LNCaP clone FGC (cell line): Measurements from ENCODE around the gene C16orf74.

ENCODE experiments used
- DNase-seq: peaks from one replicate; pipeline ENCODE4 v3.0.0-alpha.2; 2011; ENCODE audit warnings: low read depth
- H3K4me3 ChIP-seq: 2 replicates; pipeline ENCODE4 v1.5.1; 2011; ENCODE audit warnings: mild to moderate bottlenecking, low read depth, low read length, control low read depth
- TF ChIP-seq, protein P1 (sequence below): IDR thresholded peaks from 2 replicates; pipeline ENCODE4 v1.5.1; 2012; ENCODE audit warnings: mild to moderate bottlenecking; ENCODE audit not compliant: control insufficient read depth, insufficient read depth; ENCODE audit errors: extremely low read depth

The C16orf74 gene

DNA sequence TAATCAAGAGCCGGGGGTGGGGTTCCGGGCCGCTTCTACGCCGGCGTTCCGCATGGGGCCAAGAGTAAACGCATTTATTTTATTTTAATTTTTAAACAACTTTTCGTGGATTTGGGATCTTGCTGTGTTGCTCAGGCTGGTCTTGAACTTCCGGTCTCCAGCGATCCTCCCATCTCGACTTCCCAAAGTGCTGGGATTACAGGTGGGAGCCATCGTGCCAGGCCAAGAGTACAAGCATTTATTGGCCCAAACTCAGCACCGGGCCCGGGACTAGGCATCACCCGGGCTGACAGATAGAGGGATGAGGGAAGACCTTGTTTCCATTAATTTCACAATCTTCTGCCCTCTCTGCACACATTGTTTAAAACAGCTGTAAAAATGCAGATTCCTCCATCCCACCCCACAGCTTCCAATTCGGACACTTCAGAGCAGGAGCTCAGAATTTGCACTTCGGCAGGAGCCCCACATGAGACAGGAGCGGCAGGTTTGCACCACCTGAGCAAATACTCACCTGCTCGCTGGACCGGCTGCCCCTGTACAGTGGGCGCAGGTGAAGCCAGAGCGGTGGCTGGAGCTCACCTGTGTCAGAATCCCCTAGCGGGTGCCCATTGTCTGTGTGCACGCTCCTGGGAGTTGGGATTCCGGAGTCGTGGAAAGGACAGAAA lies 61.5 kb downstream of the C16orf74 start:
- TF ChIP-seq, protein P1, sequence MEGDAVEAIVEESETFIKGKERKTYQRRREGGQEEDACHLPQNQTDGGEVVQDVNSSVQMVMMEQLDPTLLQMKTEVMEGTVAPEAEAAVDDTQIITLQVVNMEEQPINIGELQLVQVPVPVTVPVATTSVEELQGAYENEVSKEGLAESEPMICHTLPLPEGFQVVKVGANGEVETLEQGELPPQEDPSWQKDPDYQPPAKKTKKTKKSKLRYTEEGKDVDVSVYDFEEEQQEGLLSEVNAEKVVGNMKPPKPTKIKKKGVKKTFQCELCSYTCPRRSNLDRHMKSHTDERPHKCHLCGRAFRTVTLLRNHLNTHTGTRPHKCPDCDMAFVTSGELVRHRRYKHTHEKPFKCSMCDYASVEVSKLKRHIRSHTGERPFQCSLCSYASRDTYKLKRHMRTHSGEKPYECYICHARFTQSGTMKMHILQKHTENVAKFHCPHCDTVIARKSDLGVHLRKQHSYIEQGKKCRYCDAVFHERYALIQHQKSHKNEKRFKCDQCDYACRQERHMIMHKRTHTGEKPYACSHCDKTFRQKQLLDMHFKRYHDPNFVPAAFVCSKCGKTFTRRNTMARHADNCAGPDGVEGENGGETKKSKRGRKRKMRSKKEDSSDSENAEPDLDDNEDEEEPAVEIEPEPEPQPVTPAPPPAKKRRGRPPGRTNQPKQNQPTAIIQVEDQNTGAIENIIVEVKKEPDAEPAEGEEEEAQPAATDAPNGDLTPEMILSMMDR: no peak
- no peak for DNase-seq
- H3K4me3 ChIP-seq: peak overlapping the region; percentile 41

DNA sequence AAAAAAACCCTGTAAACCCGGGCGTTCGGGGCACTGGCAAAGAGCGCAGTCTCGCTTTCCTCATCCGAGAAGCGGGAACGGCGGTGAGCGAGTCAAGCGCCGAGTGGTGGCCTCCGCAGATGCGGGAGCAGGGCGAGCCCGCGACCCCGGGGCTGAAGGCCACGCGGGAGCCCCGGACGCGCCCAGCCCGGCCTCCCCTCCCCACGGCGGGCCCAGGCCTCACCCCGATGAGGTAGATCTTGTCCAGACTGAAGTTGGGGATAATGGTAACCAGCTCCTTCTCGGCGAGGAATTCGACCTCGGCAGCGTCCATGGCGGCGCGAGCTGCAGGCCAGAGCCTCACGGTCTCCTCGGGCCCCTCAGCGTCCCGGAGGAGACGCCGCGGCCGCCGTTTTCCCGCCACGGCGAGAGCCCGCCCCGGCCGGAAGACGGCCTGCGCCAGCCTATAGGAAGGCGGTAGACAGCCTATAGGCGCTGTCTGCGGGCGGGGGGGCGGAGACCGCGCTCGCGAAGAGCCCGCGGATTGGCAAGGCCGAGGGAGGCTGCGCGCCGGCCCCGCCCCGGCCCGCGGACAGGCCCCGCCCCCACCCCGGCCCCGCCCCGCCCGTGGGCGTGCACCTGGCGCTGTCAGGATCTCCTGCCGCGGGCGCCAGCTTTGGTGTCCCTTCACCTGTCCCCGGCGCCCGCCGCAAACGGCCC lies 62.2 kb downstream of the C16orf74 start, which contains the start of gene GINS2:
Gene GINS2 (minus strand): TSS at position 369 of the 699 bp plus-strand sequence. CDS start 56 bp downstream, at position 313.
- TF ChIP-seq, protein P1: no peak
- peak within 1 kb of the TSS; percentile 72 for H3K4me3 ChIP-seq
- peak; percentile 54 for DNase-seq

DNA sequence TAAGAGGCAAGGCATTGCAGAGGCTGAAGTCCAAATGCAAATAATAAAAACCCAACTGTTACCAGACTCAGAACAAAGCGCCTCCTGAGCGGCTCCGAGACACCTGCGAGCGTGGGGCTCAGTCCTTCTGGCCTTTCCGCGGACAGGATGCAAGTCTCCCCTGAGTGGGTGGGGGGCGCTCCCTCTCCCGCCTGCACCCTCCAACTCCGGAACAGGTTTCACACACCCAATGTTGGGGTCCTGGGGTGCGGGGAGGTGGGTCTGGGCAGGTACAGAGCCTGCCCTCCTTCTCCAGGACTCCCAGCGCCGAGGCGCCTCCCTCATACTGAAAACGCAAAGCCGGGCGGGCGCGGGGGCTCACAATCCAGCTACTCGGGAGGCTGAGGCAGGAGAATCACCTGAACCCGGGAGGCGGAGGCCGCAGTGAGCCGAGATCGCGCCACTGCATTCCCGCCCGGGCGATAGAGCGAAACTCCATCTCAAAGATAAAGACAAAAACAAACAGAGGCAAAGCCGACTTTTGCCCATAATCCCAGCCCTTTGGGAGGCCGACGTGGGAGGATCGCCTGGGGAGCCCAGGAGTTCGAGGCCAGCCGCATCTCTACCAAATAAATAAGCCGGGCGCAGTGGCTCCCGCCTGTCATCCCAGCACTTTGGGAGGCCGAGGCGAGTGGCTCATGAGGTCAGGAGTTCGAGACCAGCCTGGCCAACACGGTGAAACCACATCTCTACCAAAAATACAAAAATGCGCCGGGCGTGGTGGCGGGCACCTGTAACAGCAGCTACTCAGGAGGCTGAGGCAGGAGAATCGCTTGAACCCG lies 63.0 kb downstream of the C16orf74 start:
- TF ChIP-seq, protein P1: no peak
- DNase-seq: no peak
- peak overlapping the region; percentile 72 for H3K4me3 ChIP-seq

DNA sequence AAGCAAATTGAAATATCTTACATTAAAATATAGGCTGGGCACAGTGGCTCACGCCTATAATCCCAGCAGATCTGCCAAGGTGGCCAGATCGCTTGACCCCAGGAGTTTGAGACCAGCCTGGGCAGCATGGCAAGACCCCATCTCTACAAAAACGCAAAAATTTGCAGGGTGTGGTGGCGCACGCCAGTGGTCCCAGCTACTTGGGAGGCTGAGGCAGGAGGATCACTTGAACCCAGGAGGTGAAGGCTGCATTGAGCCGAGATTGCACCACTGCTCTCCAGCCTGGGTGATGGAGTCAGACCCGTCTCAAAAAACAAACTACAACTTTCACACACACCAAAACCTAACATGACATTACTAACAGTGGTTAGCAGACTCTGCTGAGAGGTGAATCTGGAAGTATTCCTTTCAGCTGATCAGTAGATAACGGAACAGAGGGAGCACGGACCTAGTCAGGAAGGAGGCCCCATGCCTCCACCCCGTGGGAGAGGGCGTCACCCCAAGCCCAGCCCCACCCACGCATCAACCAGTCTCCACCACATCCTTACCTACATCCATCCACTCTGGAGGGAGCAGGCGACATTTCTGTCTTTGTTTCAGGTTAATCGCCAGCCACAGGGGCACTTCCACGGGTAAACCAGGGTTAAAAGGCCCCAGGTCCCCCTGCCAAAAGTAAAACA lies 63.8 kb downstream of the C16orf74 start:
- H3K4me3 ChIP-seq: no peak overlapping the region
- no peak for DNase-seq
- TF ChIP-seq, protein P1: no peak

DNA sequence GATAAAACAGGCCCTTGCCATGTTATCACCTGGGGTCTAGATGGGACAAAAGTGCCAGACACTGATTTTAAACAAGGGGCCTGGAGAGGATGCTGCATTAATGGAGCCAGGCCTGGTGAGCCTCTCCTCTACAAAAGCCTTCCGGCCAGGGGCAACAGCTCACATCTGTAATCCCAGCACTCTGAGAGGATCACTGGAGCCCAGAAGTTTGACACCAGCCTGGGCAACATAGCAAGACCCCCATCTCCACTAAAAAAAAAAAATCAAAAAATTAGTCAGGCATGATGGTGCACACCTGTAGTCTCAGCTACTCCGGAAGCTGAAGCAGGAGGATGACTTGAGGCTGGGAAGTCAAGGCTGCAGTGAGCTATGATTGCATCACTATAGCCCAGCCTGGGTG lies 65.6 kb downstream of the C16orf74 start:
- TF ChIP-seq, protein P1: no peak
- H3K4me3 ChIP-seq: no peak overlapping the region
- no peak for DNase-seq

DNA sequence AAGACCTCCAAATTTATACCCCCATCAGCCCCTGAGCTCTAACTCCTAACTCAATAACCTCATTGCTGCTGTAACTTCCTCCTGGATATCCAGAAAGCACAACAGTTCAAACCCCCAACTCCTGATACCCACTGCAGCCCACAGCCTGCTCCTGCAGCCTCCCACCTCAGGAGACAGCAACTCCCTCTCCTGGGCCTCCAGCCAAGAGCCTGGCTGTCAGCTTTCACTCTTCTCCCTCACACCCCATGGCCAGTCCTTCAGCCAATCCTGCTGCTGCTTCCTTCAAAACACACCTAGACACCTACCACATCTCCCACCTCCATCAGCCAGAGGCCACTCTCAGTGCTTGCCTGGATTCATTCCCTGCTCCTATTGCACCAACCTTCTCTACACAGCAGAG lies 67.5 kb downstream of the C16orf74 start:
- TF ChIP-seq, protein P1: no peak
- H3K4me3 ChIP-seq: no peak overlapping the region
- no peak for DNase-seq
